GM23338 (cell line): Measurements from ENCODE around the gene BPNT1. TPM values are rescaled to one million over a fixed set of nuclear protein-coding genes. Genes with fewer than 3 reads are reported as not detected.

Experiments
- ATAC-seq: fragments of 200-7000 bp; cut with Tn5 transposase; 3 replicates; pipeline ENCODE4 v1.9.1; 2020
- DNase-seq: peaks from one replicate; pipeline ENCODE4 v3.0.0-alpha.2; 2015; ENCODE audit warnings: low spot score
- H2AFZ ChIP-seq: fragments of 200-600 bp; sonication (generic); 2 replicates; pipeline ENCODE4 v1.8.0; 2016; ENCODE audit warnings: antibody characterized with exemption, mild to moderate bottlenecking, moderate library complexity
- H3F3A ChIP-seq: fragments of 200-600 bp; sonication (generic); replicated peaks from 2 replicates; pipeline ENCODE4 v1.8.0; 2017; ENCODE audit warnings: antibody characterized with exemption, mixed run types, low read depth
- H3K27ac ChIP-seq: fragments of 200-600 bp; sonication (generic); 2 replicates; pipeline ENCODE4 v1.6.1; 2016; ENCODE audit warnings: low read depth
- H3K27me3 ChIP-seq: fragments of 200-600 bp; sonication (generic); 2 replicates; pipeline ENCODE4 v1.8.0; 2016; ENCODE audit warnings: mild to moderate bottlenecking, mixed run types, moderate library complexity; ENCODE audit not compliant: insufficient read depth
- H3K36me3 ChIP-seq: fragments of 200-600 bp; sonication (generic); 2 replicates; pipeline ENCODE4 v1.8.0; 2016; ENCODE audit warnings: mild to moderate bottlenecking; ENCODE audit not compliant: insufficient read depth
- H3K4me1 ChIP-seq: fragments of 200-600 bp; sonication (generic); 2 replicates; pipeline ENCODE4 v1.8.0; 2016; ENCODE audit warnings: mild to moderate bottlenecking, moderate library complexity; ENCODE audit not compliant: insufficient read depth
- H3K4me2 ChIP-seq: fragments of 200-600 bp; sonication (generic); 2 replicates; pipeline ENCODE4 v1.7.1; 2017; ENCODE audit warnings: mixed run types
- H3K4me3 ChIP-seq: fragments of 200-600 bp; sonication (generic); 2 replicates; pipeline ENCODE4 v1.6.1; 2016; ENCODE audit warnings: mixed run types
- H3K79me2 ChIP-seq: fragments of 200-600 bp; sonication (generic); replicated peaks from 2 replicates; pipeline ENCODE4 v1.8.0; 2017; ENCODE audit warnings: mild to moderate bottlenecking; ENCODE audit not compliant: insufficient read depth
- H3K9me2 ChIP-seq: fragments of 200-600 bp; sonication (generic); 2 replicates; pipeline ENCODE4 v1.8.0; 2017; ENCODE audit not compliant: insufficient read depth
- H4K20me1 ChIP-seq: fragments of 200-600 bp; sonication (generic); replicated peaks from 2 replicates; pipeline ENCODE4 v1.8.0; 2017; ENCODE audit warnings: mild to moderate bottlenecking; ENCODE audit not compliant: insufficient read depth
- H3K27ac Mint-ChIP-seq: 2 replicates; pipeline ENCODE4 v1.8.0; 2020; ENCODE audit warnings: inconsistent platforms, mild to moderate bottlenecking, moderate library complexity, mixed read lengths
- H3K27me3 Mint-ChIP-seq: 3 replicates; pipeline ENCODE4 v1.8.0; 2022; ENCODE audit warnings: low read depth, mild to moderate bottlenecking, moderate library complexity, mixed read lengths, inconsistent platforms; ENCODE audit not compliant: insufficient read depth, poor library complexity
- H3K36me3 Mint-ChIP-seq: 3 replicates; pipeline ENCODE4 v1.8.0; 2021; ENCODE audit warnings: low read depth, mild to moderate bottlenecking, inconsistent platforms, moderate library complexity, mixed read lengths
- H3K4me1 Mint-ChIP-seq: 3 replicates; pipeline ENCODE4 v1.8.0; 2020; ENCODE audit warnings: mild to moderate bottlenecking, inconsistent platforms, mixed read lengths
- H3K4me3 Mint-ChIP-seq: 3 replicates; pipeline ENCODE4 v1.8.0; 2021; ENCODE audit warnings: moderate library complexity, mild to moderate bottlenecking, inconsistent platforms, mixed read lengths
- H3K9me3 Mint-ChIP-seq: 3 replicates; pipeline ENCODE4 v1.8.0; 2020; ENCODE audit warnings: moderate library complexity, mild to moderate bottlenecking, inconsistent platforms, mixed read lengths
- CREB1 ChIP-seq: fragments of 250-450 bp; sonication (Bioruptor Pico); IDR thresholded peaks from 2 replicates; pipeline ENCODE4 v1.5.0; 2020; ENCODE audit warnings: low read depth, mild to moderate bottlenecking, moderate library complexity
- CTCF ChIP-seq, 2 experiments: fragments of 200-600 bp in 1 of 2; sonication (generic) in 1 of 2; conservative IDR thresholded peaks; 2 replicates each; pipeline versions ENCODE4 v1.5.1 to v1.6.1; 2016 to 2017; ENCODE audit warnings: antibody characterized with exemption in 2 of 2, low read depth in 2 of 2, mild to moderate bottlenecking in 2 of 2, moderate library complexity in 1 of 2
- EZH2phosphoT487 ChIP-seq: fragments of 200-600 bp; sonication (generic); IDR thresholded peaks from one replicate; pipeline ENCODE4 v1.8.1; 2018; ENCODE audit warnings: antibody characterized with exemption; ENCODE audit not compliant: unreplicated experiment
- POLR2AphosphoS5 ChIP-seq: IDR thresholded peaks from 2 replicates; pipeline ENCODE4 v1.6.1; 2016; ENCODE audit warnings: antibody characterized with exemption, low read depth
- REST ChIP-seq: IDR thresholded peaks from one replicate; pipeline ENCODE4 v1.6.1; 2018; ENCODE audit warnings: antibody characterized with exemption; ENCODE audit not compliant: unreplicated experiment
- STAT1 ChIP-seq: IDR thresholded peaks from one replicate; pipeline ENCODE4 v1.6.1; 2016; ENCODE audit warnings: antibody characterized with exemption; ENCODE audit not compliant: unreplicated experiment
- ZNF331 ChIP-seq: fragments of 250-450 bp; sonication (Bioruptor Pico); IDR thresholded peaks from 2 replicates; pipeline ENCODE4 v1.5.0; 2020; ENCODE audit warnings: low read depth, mild to moderate bottlenecking, moderate library complexity
- ZNF462 ChIP-seq: fragments of 250-450 bp; sonication (Bioruptor Pico); IDR thresholded peaks from 2 replicates; pipeline ENCODE4 v1.5.0; 2020; ENCODE audit warnings: mild to moderate bottlenecking, moderate library complexity
- polyA plus RNA-seq: library from polyadenylated mRNA; unstranded; fragments of >200 nt; fragmentation: Nextera tagmentation; extraction: Ambion mirVana; gene quantifications from 2 replicates; pipeline ENCODE4 v1.2.1, GENCODE V29; 2016
- total RNA-seq: library from RNA; depleted of rRNA; stranded (reverse); fragments of >200 nt; shearing (Covaris generic); gene quantifications from 2 replicates; pipeline ENCODE4 v1.2.3, GENCODE V29; 2014
- TF ChIP-seq, protein P1 (sequence below): IDR thresholded peaks from 2 replicates; pipeline ENCODE4 v1.6.1; 2016; ENCODE audit warnings: antibody characterized with exemption

BPNT1 gene
- total and polyA plus RNA-seq, 2 experiments from 2014 or later: 9.6 to 17.2 TPM

DNA sequence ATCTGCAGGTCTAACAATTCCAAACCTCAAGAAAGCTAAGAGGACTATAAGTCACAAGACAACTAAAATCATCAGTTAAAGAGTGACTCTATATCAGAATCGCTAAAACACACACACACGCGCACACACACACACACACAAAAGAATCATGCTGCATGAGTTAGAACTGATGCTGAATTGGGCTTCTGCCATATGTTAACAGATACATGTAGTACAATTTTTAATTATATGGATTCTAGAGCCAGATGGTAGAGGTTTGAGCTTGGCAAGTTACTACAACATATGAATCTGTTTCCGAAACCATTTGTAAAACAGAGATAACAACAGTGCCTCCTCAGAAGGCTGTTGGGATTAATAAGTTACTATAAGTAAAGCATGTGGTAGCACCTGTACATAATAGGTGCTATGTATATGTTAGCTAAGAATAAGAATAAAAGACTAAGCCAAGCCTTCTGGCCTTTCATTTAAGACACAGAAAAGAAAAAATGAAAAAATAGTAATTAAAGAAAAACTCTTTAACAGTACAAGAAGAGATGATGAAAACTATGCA lies 61.2 kb downstream of the BPNT1 start (continued):
- TF ChIP-seq CTCF (conservative IDR thresholded peaks at IDR 0.05; ENCODE audit: low read depth in 2 of 2) (no peak), POLR2AphosphoS5 (no peak), CREB1 (no peak), REST (no peak), STAT1 (no peak)
- TF ChIP-seq, protein P1, sequence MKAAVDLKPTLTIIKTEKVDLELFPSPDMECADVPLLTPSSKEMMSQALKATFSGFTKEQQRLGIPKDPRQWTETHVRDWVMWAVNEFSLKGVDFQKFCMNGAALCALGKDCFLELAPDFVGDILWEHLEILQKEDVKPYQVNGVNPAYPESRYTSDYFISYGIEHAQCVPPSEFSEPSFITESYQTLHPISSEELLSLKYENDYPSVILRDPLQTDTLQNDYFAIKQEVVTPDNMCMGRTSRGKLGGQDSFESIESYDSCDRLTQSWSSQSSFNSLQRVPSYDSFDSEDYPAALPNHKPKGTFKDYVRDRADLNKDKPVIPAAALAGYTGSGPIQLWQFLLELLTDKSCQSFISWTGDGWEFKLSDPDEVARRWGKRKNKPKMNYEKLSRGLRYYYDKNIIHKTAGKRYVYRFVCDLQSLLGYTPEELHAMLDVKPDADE: no peak

DNA sequence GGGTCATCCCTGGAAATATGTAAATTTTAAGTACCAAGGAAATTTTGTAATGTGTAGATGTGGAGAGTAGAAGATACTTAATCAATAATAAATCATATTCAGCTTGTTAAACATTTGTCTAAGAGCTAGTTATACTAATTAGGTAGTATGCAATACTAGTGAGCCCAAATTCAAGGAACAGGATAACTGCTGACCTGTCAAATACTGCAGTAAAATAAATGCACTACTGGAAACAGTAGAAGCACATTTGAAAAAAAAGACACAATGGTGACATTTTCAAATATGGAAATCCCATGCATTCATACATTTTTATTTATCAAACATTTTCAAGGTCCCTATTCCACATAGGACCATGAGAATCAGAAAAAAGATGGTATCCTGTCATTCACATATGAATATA lies 70.5 kb downstream of the BPNT1 start:
- Mint-ChIP-seq H3K9me3 (no peaks in the 10 kb centered on the region), H3K36me3 (peaks cover 86% of the 10 kb centered on the region), H3K27me3 (peaks cover 2% of the 10 kb centered on the region), H3K4me3 (no peak overlapping the region), H3K4me1 (no peaks in the 10 kb centered on the region), H3K27ac (no peak overlapping the region)
- ATAC-seq (no peak), DNase-seq (no peak)
- Histone ChIP-seq H3K9me2 (no peaks in the 10 kb centered on the region), H3K27me3 (no peaks in the 10 kb centered on the region), H3K36me3 (peaks cover 61% of the 10 kb centered on the region), H3K4me3 (no peak overlapping the region), H3F3A (no peaks in the 10 kb centered on the region), H3K4me2 (no peak overlapping the region), H2AFZ (no peak overlapping the region), H3K27ac (no peak overlapping the region), H4K20me1 (peaks cover 9% of the 10 kb centered on the region; the same call in 1 of the 2 replicates), H3K4me1 (no peaks in the 10 kb centered on the region), H3K79me2 (no peaks in the 10 kb centered on the region; the same call in 1 of the 2 replicates)
- no peak for TF ChIP-seq ZNF331 (CRISPR knock-in tag)
- TF ChIP-seq CREB1: no peak
- no peak for TF ChIP-seq ZNF462 (CRISPR knock-in tag)
- TF ChIP-seq POLR2AphosphoS5: no peak
- no peak for TF ChIP-seq EZH2phosphoT487
